ENCODE results near the gene AOPEP.

Gene AOPEP

GRCh38 chr9:94915476-94916450 is 189.3 kb downstream of the AOPEP start:
- Histone ChIP-seq H3F3A (ENCODE audit: insufficient read depth, low read length) (no peaks in the 10 kb centered on the region), H3K9me2 (replicated peaks; ENCODE audit: insufficient read depth, low read length) (no peaks in the 10 kb centered on the region), H3K9me3 (replicated peaks; ENCODE audit: insufficient read depth, low read length) (no peaks in the 10 kb centered on the region), H3K36me3 (replicated peaks; ENCODE audit: insufficient read depth, low read length) (no peaks in the 10 kb centered on the region), H3K27ac (ENCODE audit: low read length) (no peak overlapping the region), H3K79me2 (ENCODE audit: low read length) (no peaks in the 10 kb centered on the region), H3K9ac (ENCODE audit: low read length) (no peak overlapping the region), H3K4me3 (ENCODE audit: low read length) (no peak overlapping the region), H2AFZ (ENCODE audit: low read length) (no peak overlapping the region), H3K4me2 (ENCODE audit: low read depth, low read length) (no peak overlapping the region), H3K4me1 (ENCODE audit: low read length) (no peaks in the 10 kb centered on the region), H4K20me1 (ENCODE audit: insufficient read depth, low read length) (no peaks in the 10 kb centered on the region), H3K27me3 (replicated peaks; ENCODE audit: insufficient read depth, low read length) (no peaks in the 10 kb centered on the region)
- TF ChIP-seq CTCF (IDR thresholded peaks at IDR 0.05; ENCODE audit: low read length) (no peak), EZH2 (optimal IDR thresholded peaks at IDR 0.05; ENCODE audit: low read depth, low read length) (no peak), EZH2phosphoT487 (IDR thresholded peaks at IDR 0.05; ENCODE audit: low read length) (no peak)
- no peak for DNase-seq

GRCh38 chr9:94916956-94917355 is 190.5 kb downstream of the AOPEP start:
- Histone ChIP-seq H2AFZ (ENCODE audit: low read length) (no peak overlapping the region), H3K27me3 (replicated peaks; ENCODE audit: insufficient read depth, low read length) (no peaks in the 10 kb centered on the region), H3K4me3 (ENCODE audit: low read length) (no peak overlapping the region), H3K79me2 (ENCODE audit: low read length) (no peaks in the 10 kb centered on the region), H3K9me2 (replicated peaks; ENCODE audit: insufficient read depth, low read length) (no peaks in the 10 kb centered on the region), H3K9ac (ENCODE audit: low read length) (no peak overlapping the region), H3K9me3 (replicated peaks; ENCODE audit: insufficient read depth, low read length) (no peaks in the 10 kb centered on the region), H3K36me3 (replicated peaks; ENCODE audit: insufficient read depth, low read length) (no peaks in the 10 kb centered on the region), H3K4me1 (ENCODE audit: low read length) (0 out of 2 replicates have a peak, but pooled peaks cover 2% of the 10 kb centered on the region), H3K27ac (ENCODE audit: low read length) (no peak overlapping the region; the same call in 1 of the 2 replicates), H3F3A (ENCODE audit: insufficient read depth, low read length) (no peaks in the 10 kb centered on the region), H3K4me2 (ENCODE audit: low read depth, low read length) (no peak overlapping the region), H4K20me1 (ENCODE audit: insufficient read depth, low read length) (no peaks in the 10 kb centered on the region)
- no peak for TF ChIP-seq EZH2phosphoT487 (IDR thresholded peaks at IDR 0.05; ENCODE audit: low read length)
- TF ChIP-seq CTCF (IDR thresholded peaks at IDR 0.05; ENCODE audit: low read length) = no peak
- no peak for TF ChIP-seq EZH2 (optimal IDR thresholded peaks at IDR 0.05; ENCODE audit: low read depth, low read length)
- peak; percentile 46 for DNase-seq

- Histone ChIP-seq H3K4me1 (ENCODE audit: low read length) (peaks cover 15% of the 10 kb centered on the region), H3K27ac (ENCODE audit: low read length) (no peak overlapping the region)
Measured at GRCh38 chr9:94918038-94918753, 191.7 kb downstream of the AOPEP start.

More at GRCh38 chr9:94918038-94918753, 191.7 kb downstream of the AOPEP start:
- Histone ChIP-seq H3F3A (ENCODE audit: insufficient read depth, low read length) (no peaks in the 10 kb centered on the region), H3K9me2 (replicated peaks; ENCODE audit: insufficient read depth, low read length) (no peaks in the 10 kb centered on the region), H3K4me2 (ENCODE audit: low read depth, low read length) (no peak overlapping the region), H3K79me2 (ENCODE audit: low read length) (no peaks in the 10 kb centered on the region), H3K9ac (ENCODE audit: low read length) (no peak overlapping the region), H3K27me3 (replicated peaks; ENCODE audit: insufficient read depth, low read length) (no peaks in the 10 kb centered on the region), H3K36me3 (replicated peaks; ENCODE audit: insufficient read depth, low read length) (no peaks in the 10 kb centered on the region), H3K4me3 (ENCODE audit: low read length) (no peak overlapping the region), H4K20me1 (ENCODE audit: insufficient read depth, low read length) (no peaks in the 10 kb centered on the region), H2AFZ (ENCODE audit: low read length) (no peak overlapping the region), H3K9me3 (replicated peaks; ENCODE audit: insufficient read depth, low read length) (no peaks in the 10 kb centered on the region)
- TF ChIP-seq CTCF (IDR thresholded peaks at IDR 0.05; ENCODE audit: low read length) (no peak), EZH2phosphoT487 (IDR thresholded peaks at IDR 0.05; ENCODE audit: low read length) (no peak)
- DNase-seq = no peak

All from MM.1S (cell line).